Right atrium auricular region (tissue), 2 donors: ENCODE data around the gene PRRT2. TPM values are rescaled to one million over a fixed set of nuclear protein-coding genes. Genes with fewer than 3 reads are reported as not detected.
A peak's percentile ranks its signal among the peaks of the same experiment; 100 is the strongest.

Source experiments
- DNase-seq: peaks from one replicate; pipeline ENCODE4 v3.0.0-alpha.2; 2019; ENCODE audit warnings: low spot score
- H3K27ac ChIP-seq, 2 donors: fragments of 200-600 bp; sonication (generic); 1 replicate in 1 of 2; 2 replicates in 1 of 2; pipeline ENCODE4 v1.5.1; 2016 to 2019
- H3K27me3 ChIP-seq, 2 donors: fragments of 200-600 bp; sonication (generic); one replicate each; pipeline versions ENCODE4 v1.5.1 to v1.6.0; 2017 to 2019
- H3K36me3 ChIP-seq: fragments of 200-600 bp; sonication (generic); one replicate; pipeline ENCODE4 v1.5.1; 2016
- H3K4me1 ChIP-seq, 2 donors: fragments of 200-600 bp; sonication (generic); one replicate each; pipeline versions ENCODE4 v1.5.1 to v1.6.0; 2017 to 2019
- H3K4me3 ChIP-seq, 2 donors: fragments of 200-600 bp; sonication (generic); 1 replicate in 1 of 2; 2 replicates in 1 of 2; pipeline ENCODE4 v1.5.1; 2017 to 2019; ENCODE audit warnings: mild to moderate bottlenecking in 1 of 2, moderate library complexity in 1 of 2
- H3K9me3 ChIP-seq, 2 donors: fragments of 200-600 bp; sonication (generic); one replicate each; pipeline ENCODE4 v1.5.1; 2019
- CTCF ChIP-seq, 2 donors: fragments of 200-600 bp; sonication (generic); IDR thresholded peaks; one replicate each; pipeline ENCODE4 v1.5.1; 2019; ENCODE audit warnings: antibody characterized with exemption in 2 of 2
- total RNA-seq, 2 donors: library from RNA; depleted of rRNA; stranded (reverse); fragments of >200 nt; gene quantifications; one replicate each; pipeline ENCODE4 v1.1.0, GENCODE V29; 2016

PRRT2 gene
- under 1 TPM; 0.51 to 0.52 TPM for total RNA-seq

GRCh38 chr16:29811896-29812665 lies at the start of gene PRRT2:
PRRT2 (plus strand) TSS chr16:29812193; CDS start chr16:29813055, 862 bp downstream.
- no peaks in the 10 kb centered on the region for H3K9me3 ChIP-seq
- TF ChIP-seq CTCF (IDR thresholded peaks at IDR 0.05) = no peak
- H3K27me3 ChIP-seq = no peaks in the 10 kb centered on the region
- peak within 1 kb of the TSS; percentile 55 to 64 for H3K4me3 ChIP-seq
- H3K4me1 ChIP-seq = peaks cover 0 to 85% of the 10 kb centered on the region in 2 donors
- DNase-seq = no peak
- H3K27ac ChIP-seq = peak within 1 kb of the TSS; percentile 94 to 96
- peaks cover 14% of the 10 kb centered on the region for H3K36me3 ChIP-seq

- no peak for TF ChIP-seq CTCF (IDR thresholded peaks at IDR 0.05)
Observed at GRCh38 chr16:29763326-29763725, 48.7 kb upstream of the PRRT2 start.

GRCh38 chr16:29765167-29766032 lies 46.6 kb upstream of the PRRT2 start:
- no peak for DNase-seq
- Histone ChIP-seq H3K4me3 (no peak overlapping the region), H3K27me3 (no peaks in the 10 kb centered on the region), H3K9me3 (no peaks in the 10 kb centered on the region), H3K4me1 (no peaks in the 10 kb centered on the region), H3K27ac (no peak overlapping the region), H3K36me3 (no peaks in the 10 kb centered on the region)
- no peak for TF ChIP-seq CTCF (IDR thresholded peaks at IDR 0.05)

More at GRCh38 chr16:29763326-29763725, 48.7 kb upstream of the PRRT2 start:
- no peaks in the 10 kb centered on the region for H3K36me3 ChIP-seq
- H3K4me1 ChIP-seq = no peaks in the 10 kb centered on the region
- no peak for DNase-seq
- no peaks in the 10 kb centered on the region for H3K27me3 ChIP-seq
- H3K9me3 ChIP-seq = no peaks in the 10 kb centered on the region
- H3K27ac ChIP-seq = no peak overlapping the region
- no peak overlapping the region for H3K4me3 ChIP-seq

GRCh38 chr16:29766571-29766970 lies 45.4 kb upstream of the PRRT2 start:
- no peak overlapping the region for H3K4me3 ChIP-seq
- H3K27me3 ChIP-seq = no peaks in the 10 kb centered on the region
- H3K4me1 ChIP-seq = no peaks in the 10 kb centered on the region
- no peaks in the 10 kb centered on the region for H3K36me3 ChIP-seq
- H3K27ac ChIP-seq = no peak overlapping the region
- no peaks in the 10 kb centered on the region for H3K9me3 ChIP-seq
- no peak for DNase-seq
- TF ChIP-seq CTCF (IDR thresholded peaks at IDR 0.05) = no peak

DNA sequence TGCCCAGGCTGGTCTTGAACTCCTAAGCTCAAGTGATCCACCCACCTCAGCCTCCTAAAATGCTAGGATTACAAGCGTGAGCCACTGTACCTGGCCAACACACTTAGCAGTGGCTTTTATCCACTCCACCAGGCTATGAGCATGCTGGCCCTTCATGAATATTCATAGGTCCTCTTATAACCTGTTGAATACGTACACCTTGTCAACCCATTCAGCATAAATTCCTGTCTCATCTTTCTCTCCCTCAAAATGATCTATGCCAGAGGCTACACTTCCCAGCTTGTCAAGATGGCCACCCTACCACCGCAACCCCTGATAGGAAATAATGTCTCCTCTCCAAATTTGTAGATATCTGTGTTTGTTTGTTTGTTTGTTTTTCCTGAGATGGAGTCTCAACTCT lies 44.9 kb upstream of the PRRT2 start:
- no peak for TF ChIP-seq CTCF (IDR thresholded peaks at IDR 0.05)
- Histone ChIP-seq H3K27ac (no peak overlapping the region), H3K4me3 (no peak overlapping the region), H3K9me3 (no peaks in the 10 kb centered on the region), H3K4me1 (no peaks in the 10 kb centered on the region), H3K27me3 (no peaks in the 10 kb centered on the region), H3K36me3 (no peaks in the 10 kb centered on the region)
- no peak for DNase-seq
